OCI-LY7 (cell line): ENCODE data around the gene ITPA.

Experiments
- EZH2phosphoT487 ChIP-seq: fragments of 200-600 bp; sonication (generic); IDR thresholded peaks from 2 replicates; pipeline ENCODE4 v1.6.1; 2018; ENCODE audit warnings: low read depth, borderline replicate concordance, mild to moderate bottlenecking, mixed run types, antibody characterized with exemption, low read length, moderate library complexity, mixed read lengths
- TF ChIP-seq, protein P1 (sequence below): fragments of 200-600 bp; sonication (generic); conservative IDR thresholded peaks from 2 replicates; pipeline ENCODE4 v1.5.1; 2014; ENCODE audit warnings: mild to moderate bottlenecking, antibody characterized with exemption, low read length, moderate library complexity, mixed read lengths

DNA sequence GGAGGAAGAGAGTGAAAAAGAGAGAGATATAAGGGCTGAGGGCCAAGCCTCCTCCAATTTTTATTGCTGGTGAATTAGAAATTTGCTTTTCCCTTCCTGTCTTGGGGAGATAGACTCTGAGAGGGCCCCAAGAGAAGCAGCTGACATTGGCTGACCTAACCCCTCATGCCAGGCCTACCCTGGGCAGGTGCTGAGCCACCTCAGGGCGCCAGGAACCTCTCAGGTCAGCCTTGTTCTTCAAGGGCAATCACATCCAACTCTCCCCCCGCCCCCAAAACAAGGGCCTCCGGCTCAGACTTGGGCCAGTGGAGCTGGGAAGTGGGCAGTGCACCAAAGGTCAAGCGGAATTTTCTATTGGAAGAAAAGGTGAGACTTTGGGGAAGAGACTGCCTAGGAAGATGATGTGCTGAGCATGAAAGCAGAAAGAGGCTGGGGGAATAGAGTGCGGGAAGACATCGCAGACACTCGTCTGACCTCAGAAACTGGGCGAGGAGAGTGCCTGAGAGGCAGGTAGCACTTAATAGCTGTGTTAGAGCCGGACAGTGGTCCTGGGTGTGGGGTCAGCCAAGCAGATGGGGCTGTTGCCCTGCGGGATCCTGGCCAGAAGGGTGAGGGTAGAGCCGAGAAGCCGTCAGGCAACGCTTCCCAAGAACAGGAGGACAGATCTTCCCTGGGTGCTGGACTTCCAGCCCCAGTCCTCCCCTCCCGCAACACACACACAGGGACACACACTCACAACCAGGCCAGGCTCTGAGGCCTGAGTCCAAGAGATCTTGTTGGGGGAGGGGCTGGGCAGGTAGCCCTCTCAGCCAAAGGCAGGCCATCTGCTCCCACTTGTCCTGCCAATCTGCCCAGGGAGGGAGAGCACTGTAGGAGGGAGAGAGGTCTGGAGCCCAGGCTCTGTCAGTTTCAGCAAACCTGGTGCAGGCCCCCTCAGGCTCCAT is 45.9 kb upstream of the ITPA start:
- TF ChIP-seq, protein P1, sequence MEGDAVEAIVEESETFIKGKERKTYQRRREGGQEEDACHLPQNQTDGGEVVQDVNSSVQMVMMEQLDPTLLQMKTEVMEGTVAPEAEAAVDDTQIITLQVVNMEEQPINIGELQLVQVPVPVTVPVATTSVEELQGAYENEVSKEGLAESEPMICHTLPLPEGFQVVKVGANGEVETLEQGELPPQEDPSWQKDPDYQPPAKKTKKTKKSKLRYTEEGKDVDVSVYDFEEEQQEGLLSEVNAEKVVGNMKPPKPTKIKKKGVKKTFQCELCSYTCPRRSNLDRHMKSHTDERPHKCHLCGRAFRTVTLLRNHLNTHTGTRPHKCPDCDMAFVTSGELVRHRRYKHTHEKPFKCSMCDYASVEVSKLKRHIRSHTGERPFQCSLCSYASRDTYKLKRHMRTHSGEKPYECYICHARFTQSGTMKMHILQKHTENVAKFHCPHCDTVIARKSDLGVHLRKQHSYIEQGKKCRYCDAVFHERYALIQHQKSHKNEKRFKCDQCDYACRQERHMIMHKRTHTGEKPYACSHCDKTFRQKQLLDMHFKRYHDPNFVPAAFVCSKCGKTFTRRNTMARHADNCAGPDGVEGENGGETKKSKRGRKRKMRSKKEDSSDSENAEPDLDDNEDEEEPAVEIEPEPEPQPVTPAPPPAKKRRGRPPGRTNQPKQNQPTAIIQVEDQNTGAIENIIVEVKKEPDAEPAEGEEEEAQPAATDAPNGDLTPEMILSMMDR = no peak
- no peak for TF ChIP-seq EZH2phosphoT487
